Kasumi-1 (cell line): ENCODE results near the gene AKNA.
"Not testable (repeated sequence)": the region's sequence is repeated elsewhere in the genome, so short reads cannot be mapped to it uniquely, and the experiment has no call there.

Source experiments
- DNase-seq, 2 experiments: peaks; one replicate each; lab custom pipeline; 2025; lab: John Stamatoyannopoulos, UW

The AKNA gene

DNA sequence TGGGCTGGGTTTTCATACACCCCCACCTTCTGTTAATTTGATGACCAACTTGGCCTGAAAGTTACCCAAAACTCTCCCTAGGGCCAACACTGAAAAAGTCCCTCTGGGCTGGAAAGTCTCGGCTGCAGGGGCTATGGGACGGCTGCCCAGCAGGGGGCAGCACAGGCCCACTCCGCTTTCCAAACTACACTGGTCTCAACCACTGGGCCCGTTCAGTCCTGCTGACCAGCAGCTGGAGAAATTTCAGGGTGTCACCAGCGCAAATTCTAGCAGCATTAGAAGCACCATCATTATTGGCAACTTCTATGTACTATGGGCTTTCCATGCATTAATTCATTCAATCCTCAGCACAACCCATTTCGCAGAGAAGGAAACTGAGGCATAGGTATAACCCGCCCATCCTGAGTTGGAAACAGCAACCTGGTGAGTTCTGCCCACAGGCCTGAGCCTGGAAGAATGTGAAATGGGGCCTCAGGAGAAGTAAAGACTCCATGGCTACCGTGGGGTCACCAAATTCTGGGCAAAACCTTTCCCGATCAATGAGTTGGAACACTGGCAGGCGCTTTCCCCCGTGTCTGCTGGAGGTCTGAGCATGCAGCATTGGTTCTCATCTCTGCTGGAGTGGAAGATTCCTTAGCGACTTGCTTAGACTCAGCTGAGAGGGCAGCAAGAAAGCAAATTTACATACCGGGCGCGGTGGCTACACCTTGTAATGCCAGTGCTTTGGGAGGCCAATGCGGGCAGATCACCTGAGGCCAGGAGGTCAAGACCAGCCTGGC is 48.5 kb downstream of the AKNA start:
- DNase-seq, result peak; percentile 49 to 60

DNA sequence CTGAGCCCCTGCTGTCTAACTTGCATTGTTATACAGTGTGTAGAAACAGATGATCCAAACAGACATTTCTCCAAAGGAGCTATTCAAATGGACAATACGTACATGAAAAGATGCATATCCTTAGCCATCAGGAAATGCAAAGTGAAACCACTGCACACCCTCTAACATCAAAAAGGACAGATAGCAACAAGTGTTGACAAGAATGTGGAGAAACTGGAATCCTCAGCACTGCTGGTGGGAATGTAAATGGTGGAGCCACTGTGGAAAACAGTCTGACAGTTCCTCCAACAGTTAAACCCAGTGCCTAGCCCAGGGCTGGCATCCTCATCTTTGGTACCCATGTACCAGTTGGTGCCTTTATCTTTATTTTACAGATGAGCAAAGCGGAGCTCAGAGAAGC is 49.6 kb downstream of the AKNA start:
- DNase-seq, result no peak

DNA sequence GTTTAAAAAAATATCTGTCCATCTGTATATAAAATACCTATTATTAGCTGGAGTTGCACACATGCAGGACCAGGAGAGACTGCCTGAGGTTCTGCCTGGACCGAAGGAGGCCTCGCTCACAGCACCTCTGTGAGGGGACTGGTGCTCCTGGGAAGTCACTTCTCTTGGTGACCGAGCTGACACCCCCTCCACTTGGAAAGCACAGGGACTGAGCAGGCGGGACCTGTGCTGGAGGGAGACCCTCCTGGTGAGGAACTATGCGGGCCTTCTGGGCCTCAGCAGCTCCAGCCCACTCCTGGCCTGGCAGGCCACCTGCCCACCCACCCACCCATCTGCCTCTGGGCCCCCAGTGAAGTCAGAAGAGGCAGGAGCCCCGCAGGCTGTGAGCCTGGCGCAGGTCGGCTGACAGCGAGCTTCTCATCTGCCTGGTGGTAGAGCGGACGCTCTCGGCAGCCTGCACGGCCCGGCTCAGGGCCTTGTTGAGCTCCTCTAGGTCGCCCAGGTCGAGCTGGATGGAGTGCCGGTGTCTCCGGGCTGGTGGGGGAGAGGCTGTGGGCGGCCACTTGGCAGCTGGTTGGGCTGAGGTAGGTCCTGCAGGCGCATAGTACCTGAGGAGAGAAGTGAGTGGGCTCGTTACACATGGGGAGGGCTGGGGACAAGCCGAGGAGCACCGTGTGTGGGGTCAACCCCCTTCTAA is 50.9 kb downstream of the AKNA start:
- no peak for DNase-seq

DNA sequence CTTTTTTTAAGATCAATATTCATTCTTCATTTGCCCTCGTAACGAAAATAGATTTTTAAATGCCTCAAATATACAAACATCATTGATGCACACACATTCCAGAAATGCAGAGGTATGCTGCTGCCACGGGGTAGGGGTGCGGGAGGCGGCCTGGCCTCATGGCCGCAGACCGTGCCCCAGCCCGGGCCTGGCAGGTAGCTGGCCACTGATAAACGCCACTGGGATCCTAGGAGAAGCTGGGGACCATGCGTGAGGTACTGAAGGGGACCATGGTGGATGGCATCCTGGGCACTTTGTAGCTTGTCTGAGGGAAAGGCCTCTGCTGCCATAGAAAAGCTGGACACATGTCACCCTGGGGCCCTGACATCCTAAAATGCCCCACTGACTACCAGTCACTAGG is 51.6 kb downstream of the AKNA start:
- DNase-seq, result no peak

DNA sequence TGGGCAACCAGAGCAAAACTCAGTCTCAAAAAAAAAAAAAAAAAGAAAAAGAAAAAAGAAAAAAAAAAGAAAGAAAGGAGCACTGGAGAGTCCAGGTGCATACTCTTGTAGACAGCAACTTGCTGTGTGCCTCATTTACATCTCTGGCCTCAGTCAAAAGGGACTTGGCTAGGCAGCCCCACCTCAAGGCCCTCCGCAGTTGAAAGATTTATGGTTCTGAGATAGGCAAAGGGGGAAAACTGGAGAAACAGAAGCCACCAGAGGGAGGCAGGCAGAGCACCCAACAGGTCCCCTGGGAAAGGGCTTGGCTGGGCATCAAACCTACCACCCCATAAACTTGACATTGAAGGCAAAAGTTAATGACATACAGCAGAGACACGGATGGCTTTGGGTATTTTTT is 52.0 kb downstream of the AKNA start:
- DNase-seq, result no peak

DNA sequence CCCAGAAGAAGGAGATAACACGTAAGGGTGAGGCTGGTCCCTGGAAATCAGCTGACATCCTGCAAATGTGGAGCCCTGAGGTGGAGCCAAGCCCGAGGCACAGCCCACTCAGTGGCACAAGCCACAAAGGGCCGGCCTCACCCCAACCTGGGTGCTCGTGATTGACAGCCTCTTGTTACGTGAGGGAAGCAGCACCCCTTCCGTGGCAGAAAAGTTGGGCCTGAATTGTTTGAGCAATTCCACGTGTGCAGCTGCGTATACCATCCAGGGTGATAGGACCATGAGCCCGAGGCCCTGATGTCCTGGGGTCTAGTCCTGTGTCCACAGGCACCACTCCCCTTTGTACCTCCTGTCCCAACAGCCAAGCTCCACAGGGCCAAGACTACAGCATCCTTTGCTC is 53.3 kb downstream of the AKNA start:
- no peak for DNase-seq

DNA sequence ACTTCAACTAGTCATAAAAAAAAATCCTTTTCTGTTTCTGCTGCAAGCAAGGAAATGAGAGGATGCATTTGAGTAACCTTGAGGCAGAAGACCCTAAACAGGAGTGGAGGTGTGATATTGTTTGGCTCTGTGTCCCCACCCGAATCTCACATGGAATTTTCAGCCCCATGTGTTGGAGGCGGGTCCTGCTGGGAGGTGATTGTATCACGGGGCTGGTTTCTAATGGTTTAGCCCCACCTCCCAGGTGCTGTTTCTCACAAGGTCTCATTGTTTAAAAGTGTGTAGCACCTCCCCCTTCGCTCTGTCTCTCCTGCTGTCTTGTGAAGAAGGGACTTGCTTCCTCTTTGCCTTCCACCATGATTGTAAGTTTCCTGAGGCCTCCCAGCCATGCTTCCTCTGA is 54.1 kb downstream of the AKNA start:
- not testable (repeated sequence) for DNase-seq

DNA sequence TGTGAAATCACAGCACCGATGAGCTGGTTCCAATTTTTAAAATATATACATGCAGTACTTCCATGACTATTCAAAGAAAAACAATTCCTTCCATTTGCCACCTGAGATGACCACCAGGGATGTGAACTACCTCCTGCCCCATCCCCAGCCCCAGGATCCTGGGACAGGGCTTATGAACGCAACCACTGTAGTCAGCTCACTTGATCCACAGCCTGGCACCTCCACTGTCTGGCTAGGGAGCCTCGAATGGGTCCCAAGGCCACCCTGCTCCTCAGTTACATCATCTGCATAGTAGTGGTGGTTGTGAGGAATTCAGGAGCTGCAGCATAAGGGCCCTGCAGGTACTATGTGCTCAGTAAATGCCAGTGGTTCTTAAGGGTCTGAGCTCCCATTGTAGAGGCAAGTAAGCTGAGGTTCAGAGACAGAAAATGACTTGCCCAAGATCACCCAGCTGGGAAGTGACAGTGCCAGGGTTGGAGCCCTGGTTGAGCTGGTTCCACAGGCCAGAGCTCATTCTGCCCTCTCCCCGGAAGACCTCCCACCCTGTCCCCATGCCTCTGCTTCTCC is 55.2 kb downstream of the AKNA start:
- not testable (repeated sequence) for DNase-seq

DNA sequence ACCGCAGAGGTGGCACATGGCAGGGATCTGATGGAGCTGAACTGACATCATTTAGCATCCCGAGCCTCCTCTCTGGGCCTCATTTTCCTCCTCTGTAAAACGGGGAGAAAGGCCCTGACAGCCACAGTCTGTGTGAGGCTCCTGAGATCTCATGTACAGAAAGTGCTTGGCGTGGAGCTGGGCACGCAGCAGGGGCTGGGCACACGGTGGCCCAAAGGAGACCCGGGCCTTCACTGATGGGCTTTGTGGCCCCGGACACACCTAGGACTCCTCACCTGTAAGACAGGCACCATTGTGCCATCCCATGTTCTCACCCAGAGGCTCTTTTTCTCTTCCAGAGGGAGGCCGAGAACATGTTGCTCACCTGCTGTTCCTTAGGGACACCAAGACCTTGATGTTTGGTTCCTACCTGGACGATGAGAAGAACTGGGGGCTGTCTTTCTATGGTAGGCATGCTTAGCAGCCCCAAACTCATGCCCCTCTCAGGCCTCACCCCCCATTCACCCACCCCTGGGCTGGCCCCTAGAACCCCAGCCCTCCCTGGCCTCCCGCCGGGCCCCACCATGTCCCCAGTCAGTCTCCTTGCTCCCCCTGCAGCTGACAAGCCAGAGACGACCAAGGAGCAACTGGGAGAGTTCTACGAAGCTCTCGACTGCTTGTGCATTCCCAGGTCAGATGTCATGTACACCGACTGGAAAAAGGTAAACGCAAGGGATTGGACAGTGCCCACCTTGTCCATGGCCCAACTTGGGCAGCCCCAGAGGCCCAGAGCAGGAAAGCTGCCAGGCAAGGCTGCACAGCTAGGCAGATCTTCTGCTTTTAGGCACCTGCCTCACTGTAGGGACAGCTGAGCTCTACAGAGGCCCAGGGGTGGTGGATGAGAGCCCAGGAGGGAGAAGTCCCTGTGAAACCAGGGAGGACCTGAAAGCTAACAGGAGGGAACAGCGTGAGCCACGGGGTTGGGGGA is 56.3 kb downstream of the AKNA start:
- not testable (repeated sequence) for DNase-seq

DNA sequence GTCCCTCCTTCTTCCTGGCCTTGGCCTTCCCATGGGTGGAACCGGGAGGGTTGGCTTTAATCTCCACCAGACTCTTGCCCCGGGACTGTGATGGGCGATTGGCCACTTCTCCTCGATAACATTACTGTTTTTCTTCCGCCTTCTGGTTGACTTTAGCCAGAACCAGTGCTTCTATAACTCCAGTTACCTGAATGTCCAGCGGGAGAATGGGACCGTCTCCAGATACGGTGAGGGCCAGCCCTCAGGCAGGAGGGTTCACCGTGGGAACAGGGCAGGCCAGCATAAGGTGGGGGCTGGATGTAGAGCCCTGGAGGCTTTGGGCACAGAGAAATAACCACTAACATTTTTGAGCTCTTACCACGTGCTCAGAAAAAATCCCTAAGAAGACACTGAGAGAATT is 57.1 kb downstream of the AKNA start:
- DNase-seq, result no peak

DNA sequence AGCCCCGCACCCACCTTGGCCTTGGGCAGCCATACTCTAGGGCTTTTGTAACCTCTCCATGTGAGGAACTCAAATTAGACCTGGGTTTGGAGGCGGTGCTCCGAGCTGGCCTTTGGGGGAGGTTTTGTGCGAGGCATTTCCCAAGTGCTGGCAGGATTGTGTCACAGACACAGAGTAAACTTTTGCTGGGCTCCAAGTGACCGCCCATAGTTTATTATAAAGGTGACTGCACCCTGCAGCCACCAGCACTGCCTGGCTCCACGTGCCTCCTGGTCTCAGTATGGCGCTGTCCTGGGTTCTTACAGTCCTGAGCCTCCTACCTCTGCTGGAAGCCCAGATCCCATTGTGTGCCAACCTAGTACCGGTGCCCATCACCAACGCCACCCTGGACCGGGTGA is 58.2 kb downstream of the AKNA start, which contains the start of gene ORM2:
Gene ORM2 (plus strand): TSS at position 245 of the 398 bp plus-strand sequence. CDS start 36 bp downstream, at position 281.
- not testable (repeated sequence) for DNase-seq

DNA sequence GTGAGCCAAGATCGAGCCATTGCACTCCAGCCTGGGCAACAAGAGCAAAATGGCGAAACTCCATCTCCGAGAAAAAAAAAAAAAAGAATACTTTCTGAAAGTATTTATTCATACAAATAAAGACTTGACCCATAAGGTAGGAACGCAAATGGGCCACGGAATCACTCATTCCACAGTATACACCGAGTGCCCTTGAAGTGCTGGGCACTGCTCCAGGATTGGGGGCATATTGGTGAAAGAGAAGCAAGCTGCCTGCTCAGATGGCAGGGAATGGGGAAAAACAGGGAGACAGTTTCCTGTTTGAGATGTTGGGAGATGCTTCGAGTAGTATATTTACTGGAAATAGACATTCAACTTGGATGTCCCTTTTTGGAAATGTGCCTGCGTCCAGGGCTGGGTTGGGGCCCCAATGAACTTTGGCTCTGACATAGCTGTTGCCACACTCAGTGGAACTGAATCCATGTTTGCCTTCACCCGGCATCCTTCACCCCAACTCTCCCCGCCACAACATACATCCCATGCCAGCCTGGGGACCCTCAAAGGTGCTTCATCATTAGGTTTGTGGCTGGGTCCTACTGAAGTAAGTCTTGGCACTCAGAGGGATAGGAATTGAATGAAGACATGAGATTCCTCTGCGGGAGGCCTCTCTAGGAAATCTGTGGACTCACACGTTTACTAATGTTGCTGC is 58.7 kb downstream of the AKNA start:
- not testable (repeated sequence) for DNase-seq

DNA sequence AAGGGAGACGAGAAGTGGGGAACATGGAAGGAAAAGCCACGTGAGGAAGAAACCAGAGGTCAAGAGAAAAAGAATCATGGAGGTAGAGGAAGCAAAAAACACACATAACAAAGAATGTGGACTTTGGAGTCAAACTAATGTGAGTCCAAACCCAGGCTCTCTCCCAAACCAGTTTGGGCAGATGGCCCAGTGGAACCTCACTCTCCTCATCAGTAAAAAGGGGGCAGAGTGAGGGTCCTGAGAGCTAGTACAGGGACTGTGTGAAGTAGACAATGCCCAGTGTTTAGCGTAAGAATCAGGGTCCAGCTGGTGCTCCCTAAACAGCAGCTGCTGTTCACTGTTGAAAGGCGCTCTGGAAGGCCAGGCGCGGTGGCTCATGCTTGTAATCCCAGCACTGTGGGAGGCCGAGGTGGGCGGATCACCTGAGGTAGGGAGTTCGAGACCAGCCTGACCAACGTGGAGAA is 59.4 kb downstream of the AKNA start:
- DNase-seq, result not testable (repeated sequence)

DNA sequence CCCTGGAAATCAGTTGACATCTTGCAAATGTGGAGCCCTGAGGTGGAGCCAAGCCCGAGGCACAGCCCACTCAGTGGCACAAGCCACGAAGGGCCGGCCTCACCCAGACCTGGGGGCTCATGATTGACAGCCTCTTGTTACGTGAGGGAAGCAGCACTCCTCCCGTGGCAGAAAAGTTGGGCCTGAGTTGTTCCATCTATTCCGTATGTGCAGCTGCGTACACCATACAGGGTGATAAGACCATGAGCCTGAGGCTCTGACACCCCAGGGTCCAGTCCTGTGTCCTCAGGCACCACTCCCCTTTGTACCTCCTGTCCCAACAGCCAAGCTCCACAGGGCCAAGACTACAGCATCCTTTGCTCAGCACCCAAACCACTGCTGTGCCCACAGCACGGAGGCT is 60.0 kb downstream of the AKNA start:
- no peak for DNase-seq

DNA sequence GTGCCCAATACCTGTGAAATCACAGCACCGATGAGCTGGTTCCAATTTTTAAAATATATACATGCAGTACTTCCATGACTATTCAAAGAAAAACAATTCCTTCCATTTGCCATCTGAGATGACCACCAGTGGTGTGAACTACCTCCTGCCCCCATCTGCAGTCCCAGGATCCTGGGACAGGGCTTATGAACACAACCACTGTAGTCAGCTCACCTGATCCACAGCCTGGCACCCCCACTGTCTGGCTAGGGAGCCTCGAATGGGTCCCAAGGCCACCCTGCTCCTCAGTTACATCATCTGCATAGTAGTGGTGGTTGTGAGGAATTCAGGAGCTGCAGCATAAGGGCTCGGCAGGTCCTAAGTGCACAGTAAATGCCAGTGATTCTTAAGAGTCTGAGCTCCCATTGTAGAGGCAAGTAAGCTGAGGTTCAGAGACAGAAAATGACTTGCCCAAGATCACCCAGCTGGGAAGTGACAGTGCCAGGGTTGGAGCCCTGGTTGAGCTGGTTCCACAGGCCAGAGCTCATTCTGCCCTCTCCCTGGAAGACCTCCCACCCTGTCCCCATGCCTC is 62.0 kb downstream of the AKNA start:
- DNase-seq, result not testable (repeated sequence)

DNA sequence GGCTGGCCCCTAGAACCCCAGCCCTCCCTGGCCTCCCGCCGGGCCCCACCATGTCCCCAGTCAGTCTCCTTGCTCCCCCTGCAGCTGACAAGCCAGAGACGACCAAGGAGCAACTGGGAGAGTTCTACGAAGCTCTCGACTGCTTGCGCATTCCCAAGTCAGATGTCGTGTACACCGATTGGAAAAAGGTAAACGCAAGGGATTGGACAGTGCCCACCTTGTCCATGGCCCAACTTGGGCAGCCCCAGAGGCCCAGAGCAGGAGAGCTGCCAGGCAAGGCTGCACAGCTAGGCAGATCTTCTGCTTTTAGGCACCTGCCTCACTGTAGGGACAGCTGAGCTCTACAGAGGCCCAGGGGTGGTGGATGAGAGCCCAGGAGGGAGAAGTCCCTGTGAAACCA is 62.8 kb downstream of the AKNA start:
- DNase-seq, result not testable (repeated sequence)

DNA sequence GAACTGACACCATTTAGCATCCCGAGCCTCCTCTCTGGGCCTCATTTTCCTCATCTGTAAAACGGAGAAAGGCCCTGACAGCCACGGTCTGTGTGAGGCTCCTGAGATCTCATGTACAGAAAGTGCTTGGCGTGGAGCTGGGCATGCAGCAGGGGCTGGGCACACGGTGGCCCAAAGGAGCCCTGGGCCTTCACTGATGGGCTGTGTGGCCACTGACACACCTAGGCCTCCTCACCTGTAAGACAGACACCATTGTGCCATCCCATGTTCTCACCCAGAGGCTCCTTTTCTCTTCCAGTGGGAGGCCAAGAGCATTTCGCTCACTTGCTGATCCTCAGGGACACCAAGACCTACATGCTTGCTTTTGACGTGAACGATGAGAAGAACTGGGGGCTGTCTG is 63.3 kb downstream of the AKNA start:
- DNase-seq, result no peak

DNA sequence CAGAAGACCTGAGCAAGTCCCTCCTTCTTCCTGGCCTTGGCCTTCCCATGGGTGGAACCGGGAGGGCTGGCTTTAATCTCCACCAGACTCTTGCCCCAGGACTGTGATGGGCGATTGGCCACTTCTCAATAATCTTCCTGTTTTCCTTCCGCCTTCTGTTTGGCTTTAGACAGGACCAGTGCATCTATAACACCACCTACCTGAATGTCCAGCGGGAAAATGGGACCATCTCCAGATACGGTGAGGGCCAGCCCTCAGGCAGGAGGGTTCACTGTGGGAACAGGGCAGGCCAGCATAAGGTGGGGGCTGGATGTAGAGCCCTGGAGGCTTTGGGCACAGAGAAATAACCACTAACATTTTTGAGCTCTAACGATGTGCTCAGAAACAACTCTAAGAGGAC is 63.9 kb downstream of the AKNA start:
- DNase-seq, result not testable (repeated sequence)

DNA sequence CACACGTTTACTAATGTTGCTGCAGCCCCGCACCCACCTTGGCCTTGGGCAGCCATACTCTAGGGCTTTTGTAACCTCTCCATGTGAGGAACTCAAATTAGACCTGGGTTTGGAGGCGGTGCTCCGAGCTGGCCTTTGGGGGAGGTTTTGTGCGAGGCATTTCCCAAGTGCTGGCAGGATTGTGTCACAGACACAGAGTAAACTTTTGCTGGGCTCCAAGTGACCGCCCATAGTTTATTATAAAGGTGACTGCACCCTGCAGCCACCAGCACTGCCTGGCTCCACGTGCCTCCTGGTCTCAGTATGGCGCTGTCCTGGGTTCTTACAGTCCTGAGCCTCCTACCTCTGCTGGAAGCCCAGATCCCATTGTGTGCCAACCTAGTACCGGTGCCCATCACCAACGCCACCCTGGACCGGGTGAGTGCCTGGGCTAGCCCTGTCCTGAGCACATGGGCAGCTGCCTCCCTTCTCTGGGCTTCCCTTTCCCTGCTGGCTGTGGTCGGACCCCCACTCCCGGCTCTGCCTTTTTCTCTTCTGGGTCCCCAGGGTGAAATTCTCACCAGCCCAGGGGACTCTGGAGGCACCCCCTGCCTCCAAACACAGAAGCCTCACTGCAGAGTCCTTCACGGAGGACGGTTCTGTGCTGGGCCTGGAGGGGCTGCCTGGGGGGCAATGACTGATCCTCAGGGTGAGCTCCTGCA is 64.8 kb downstream of the AKNA start, which contains the start of gene ORM1:
Gene ORM1 (plus strand): TSS at position 268 of the 701 bp plus-strand sequence. CDS start 36 bp downstream, at position 304.
- not testable (repeated sequence) for DNase-seq
